Measurements from ENCODE around the gene CFAP73. TPM values are rescaled to one million over a fixed set of nuclear protein-coding genes. Genes with fewer than 3 reads are reported as not detected.

Gene CFAP73
- total and polyA plus RNA-seq, 5 donors from 2014 or later: 0.42 TPM; not detected in 4

DNA sequence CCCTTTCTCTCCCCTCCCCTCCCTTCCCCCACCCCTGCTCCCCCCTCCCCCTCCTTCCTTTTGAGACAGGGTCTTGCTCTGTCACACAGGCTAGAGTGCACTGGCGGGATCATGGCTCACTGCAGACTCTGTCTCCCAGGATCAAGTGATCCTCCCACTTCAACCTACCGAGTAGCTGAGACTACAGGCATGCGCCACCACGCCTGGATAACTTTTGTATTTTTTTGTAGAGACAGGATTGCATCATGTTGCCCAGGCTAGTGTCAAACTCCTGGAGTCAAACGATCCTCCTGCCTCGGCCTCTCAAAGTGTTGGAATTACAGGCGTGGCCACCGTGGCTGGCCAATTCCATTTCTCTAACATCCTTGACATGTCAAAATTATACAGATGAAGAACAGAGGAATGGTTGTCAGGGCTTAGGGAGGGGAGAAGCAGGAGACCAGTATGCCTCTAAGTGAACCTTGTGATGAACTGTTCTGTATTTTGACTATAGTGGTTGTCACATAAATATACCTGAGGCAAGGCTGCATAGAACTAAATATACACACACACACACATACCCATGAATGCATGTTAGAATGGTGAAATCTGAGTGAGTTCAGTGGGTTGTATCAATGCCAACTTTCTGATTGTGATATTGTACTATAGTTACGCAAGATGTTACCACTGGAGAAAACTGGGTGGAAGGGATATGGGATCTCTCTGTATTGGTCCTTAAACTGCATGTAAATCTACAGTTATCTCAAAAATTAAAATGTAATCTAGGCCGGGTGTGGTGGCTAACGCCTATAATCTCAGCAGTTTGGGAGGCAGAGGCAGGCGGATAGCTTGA is 3.6 kb upstream of the CFAP73 start:
- ATAC-seq (ENCODE audit: low read depth in 2 of 2) (no peak), DNase-seq (no peak)
- H3K27me3 Mint-ChIP-seq: no peaks in the 10 kb centered on the region
- no peaks in the 10 kb centered on the region for H3K36me3 Mint-ChIP-seq
- no peak overlapping the region for H3K4me3 ChIP-seq (ENCODE audit: low read depth, low read length)
- H3K4me1 Mint-ChIP-seq: peaks cover 0 to 4% (median 0%) of the 10 kb centered on the region in 4 donors
- peaks cover 0 to 6% (median 0%) of the 10 kb centered on the region in 7 donors for H3K9me3 Mint-ChIP-seq
- no peaks in the 10 kb centered on the region for H3K27me3 ChIP-seq (ENCODE audit: control insufficient read depth, insufficient read depth, low read length)
- H3K9me3 ChIP-seq (ENCODE audit: control insufficient read depth in 2 of 2, low read length in 2 of 2): no peaks in the 10 kb centered on the region
- H3K27ac Mint-ChIP-seq: no peak overlapping the region
- no peaks in the 10 kb centered on the region for H3K36me3 ChIP-seq (ENCODE audit: control insufficient read depth, insufficient read depth, low read length)
- H3K27ac ChIP-seq (ENCODE audit: insufficient read depth, low read length, poor library complexity, severe bottlenecking): no peak overlapping the region
- H3K4me1 ChIP-seq (ENCODE audit: control insufficient read depth, insufficient read depth, low read length, poor library complexity, severe bottlenecking): no peaks in the 10 kb centered on the region
- H3K4me3 Mint-ChIP-seq: no peak overlapping the region

DNA sequence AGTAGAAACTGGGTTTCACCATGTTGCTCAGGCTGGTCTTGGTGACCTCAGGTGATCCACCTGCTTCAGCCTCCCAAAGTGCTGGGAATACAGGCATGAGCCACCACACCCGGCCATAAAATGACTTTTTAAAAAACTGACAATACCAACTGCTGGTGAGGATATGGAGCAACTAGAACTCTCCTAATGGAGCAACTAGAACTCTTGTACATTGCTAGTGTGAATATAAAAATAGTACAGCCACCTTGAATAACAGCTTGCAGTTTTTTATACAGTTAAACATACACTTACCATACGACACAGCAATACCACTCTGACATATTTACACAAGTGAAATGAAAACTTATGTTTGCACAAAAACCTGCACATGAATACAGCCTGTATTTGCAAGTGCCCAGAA is 2.5 kb upstream of the CFAP73 start:
- no peaks in the 10 kb centered on the region for H3K9me3 ChIP-seq (ENCODE audit: control insufficient read depth in 2 of 2, low read length in 2 of 2)
- DNase-seq: no peak
- Mint-ChIP-seq H3K27ac (no peak overlapping the region), H3K9me3 (peaks cover 0 to 6% (median 0%) of the 10 kb centered on the region in 7 donors), H3K27me3 (peaks cover 3% of the 10 kb centered on the region), H3K4me1 (peaks cover 0 to 4% (median under 1%) of the 10 kb centered on the region in 4 donors), H3K4me3 (no peak overlapping the region), H3K36me3 (no peaks in the 10 kb centered on the region)
- no peak for ATAC-seq (ENCODE audit: low read depth in 2 of 2)
- no peaks in the 10 kb centered on the region for H3K27me3 ChIP-seq (ENCODE audit: control insufficient read depth, insufficient read depth, low read length)
- H3K4me1 ChIP-seq (ENCODE audit: control insufficient read depth, insufficient read depth, low read length, poor library complexity, severe bottlenecking): no peaks in the 10 kb centered on the region
- H3K4me3 ChIP-seq (ENCODE audit: low read depth, low read length): no peak overlapping the region
- H3K27ac ChIP-seq (ENCODE audit: insufficient read depth, low read length, poor library complexity, severe bottlenecking): no peak overlapping the region
- no peaks in the 10 kb centered on the region for H3K36me3 ChIP-seq (ENCODE audit: control insufficient read depth, insufficient read depth, low read length)

GRCh38 chr12:113151655-113152054 is 2.1 kb downstream of the CFAP73 start:
- Mint-ChIP-seq H3K4me1 (peaks cover under 1 to 21% (median 11%) of the 10 kb centered on the region in 4 donors), H3K27ac (peak overlapping the region in 2 of 3 donors; percentile 32 to 34)

GRCh38 chr12:113152196-113152834 is 2.8 kb downstream of the CFAP73 start:
- H3K27ac ChIP-seq (ENCODE audit: insufficient read depth, low read length, poor library complexity, severe bottlenecking): no peak overlapping the region
- peak overlapping the region; percentile 34 to 59 (median 40) for H3K27ac Mint-ChIP-seq
- ATAC-seq (ENCODE audit: low read depth in 2 of 2) (no peak), DNase-seq (no peak)
- peaks cover 4% of the 10 kb centered on the region for H3K36me3 Mint-ChIP-seq
- H3K4me3 Mint-ChIP-seq: peak overlapping the region; percentile 84 to 94 (median 87)
- peaks cover 0 to 3% (median 0%) of the 10 kb centered on the region in 7 donors for H3K9me3 Mint-ChIP-seq
- H3K4me1 ChIP-seq (ENCODE audit: control insufficient read depth, insufficient read depth, low read length, poor library complexity, severe bottlenecking): peaks cover 24% of the 10 kb centered on the region
- H3K4me3 ChIP-seq (ENCODE audit: low read depth, low read length): peak overlapping the region; percentile 40
- H3K36me3 ChIP-seq (ENCODE audit: control insufficient read depth, insufficient read depth, low read length): no peaks in the 10 kb centered on the region
- no peaks in the 10 kb centered on the region for H3K27me3 ChIP-seq (ENCODE audit: control insufficient read depth, insufficient read depth, low read length)
- H3K27me3 Mint-ChIP-seq: peaks cover 20% of the 10 kb centered on the region
- H3K4me1 Mint-ChIP-seq: peaks cover 6 to 24% (median 11%) of the 10 kb centered on the region in 4 donors
- H3K9me3 ChIP-seq (ENCODE audit: control insufficient read depth in 2 of 2, low read length in 2 of 2): no peaks in the 10 kb centered on the region

More at GRCh38 chr12:113151655-113152054, 2.1 kb downstream of the CFAP73 start:
- no peaks in the 10 kb centered on the region for H3K27me3 ChIP-seq (ENCODE audit: control insufficient read depth, insufficient read depth, low read length)
- ATAC-seq (ENCODE audit: low read depth in 2 of 2): no peak
- Mint-ChIP-seq H3K4me3 (peak overlapping the region in 3 of 4 donors; percentile 84 to 87 (median 87)), H3K27me3 (peaks cover 20% of the 10 kb centered on the region), H3K36me3 (no peaks in the 10 kb centered on the region), H3K9me3 (peaks cover 0 to 6% (median 0%) of the 10 kb centered on the region in 7 donors)
- no peaks in the 10 kb centered on the region for H3K9me3 ChIP-seq (ENCODE audit: control insufficient read depth in 2 of 2, low read length in 2 of 2)
- peaks cover 24% of the 10 kb centered on the region for H3K4me1 ChIP-seq (ENCODE audit: control insufficient read depth, insufficient read depth, low read length, poor library complexity, severe bottlenecking)
- no peaks in the 10 kb centered on the region for H3K36me3 ChIP-seq (ENCODE audit: control insufficient read depth, insufficient read depth, low read length)
- no peak overlapping the region for H3K4me3 ChIP-seq (ENCODE audit: low read depth, low read length)
- no peak for DNase-seq
- no peak overlapping the region for H3K27ac ChIP-seq (ENCODE audit: insufficient read depth, low read length, poor library complexity, severe bottlenecking)

GRCh38 chr12:113152835-113153814 is 3.6 kb downstream of the CFAP73 start:
- Histone ChIP-seq H3K27me3 (ENCODE audit: control insufficient read depth, insufficient read depth, low read length) (no peaks in the 10 kb centered on the region), H3K4me1 (ENCODE audit: control insufficient read depth, insufficient read depth, low read length, poor library complexity, severe bottlenecking) (peaks cover 24% of the 10 kb centered on the region), H3K4me3 (ENCODE audit: low read depth, low read length) (peak overlapping the region; percentile 61), H3K36me3 (ENCODE audit: control insufficient read depth, insufficient read depth, low read length) (peaks cover 2% of the 10 kb centered on the region), H3K27ac (ENCODE audit: insufficient read depth, low read length, poor library complexity, severe bottlenecking) (no peak overlapping the region), H3K9me3 (ENCODE audit: control insufficient read depth in 2 of 2, low read length in 2 of 2) (no peaks in the 10 kb centered on the region)
- Mint-ChIP-seq H3K27ac (peak overlapping the region in 2 of 3 donors; percentile 34 to 59), H3K36me3 (peaks cover 5% of the 10 kb centered on the region), H3K4me1 (peaks cover 6 to 24% (median 11%) of the 10 kb centered on the region in 4 donors), H3K4me3 (peak overlapping the region; percentile 84 to 94 (median 87)), H3K9me3 (no peaks in the 10 kb centered on the region), H3K27me3 (peaks cover 20% of the 10 kb centered on the region)
- DNase-seq (peak; percentile 45 to 81 (median 74)), ATAC-seq (ENCODE audit: low read depth in 2 of 2) (peak; percentile 78 to 84)

GRCh38 chr12:113154351-113154973 is 4.9 kb downstream of the CFAP73 start:
- ATAC-seq (ENCODE audit: low read depth in 2 of 2): no peak
- H3K4me1 ChIP-seq (ENCODE audit: control insufficient read depth, insufficient read depth, low read length, poor library complexity, severe bottlenecking): peaks cover 24% of the 10 kb centered on the region
- Mint-ChIP-seq H3K9me3 (no peaks in the 10 kb centered on the region), H3K27me3 (peaks cover 20% of the 10 kb centered on the region), H3K4me1 (peaks cover 6 to 24% (median 11%) of the 10 kb centered on the region in 4 donors), H3K36me3 (peaks cover 11% of the 10 kb centered on the region), H3K4me3 (peak overlapping the region in 2 of 4 donors; percentile 84 to 87), H3K27ac (no peak overlapping the region)
- no peaks in the 10 kb centered on the region for H3K9me3 ChIP-seq (ENCODE audit: control insufficient read depth in 2 of 2, low read length in 2 of 2)
- no peaks in the 10 kb centered on the region for H3K27me3 ChIP-seq (ENCODE audit: control insufficient read depth, insufficient read depth, low read length)
- H3K27ac ChIP-seq (ENCODE audit: insufficient read depth, low read length, poor library complexity, severe bottlenecking): no peak overlapping the region
- DNase-seq: peak in 1 of 3 donors; percentile 35
- peaks cover 15% of the 10 kb centered on the region for H3K36me3 ChIP-seq (ENCODE audit: control insufficient read depth, insufficient read depth, low read length)
- H3K4me3 ChIP-seq (ENCODE audit: low read depth, low read length): no peak overlapping the region

DNA sequence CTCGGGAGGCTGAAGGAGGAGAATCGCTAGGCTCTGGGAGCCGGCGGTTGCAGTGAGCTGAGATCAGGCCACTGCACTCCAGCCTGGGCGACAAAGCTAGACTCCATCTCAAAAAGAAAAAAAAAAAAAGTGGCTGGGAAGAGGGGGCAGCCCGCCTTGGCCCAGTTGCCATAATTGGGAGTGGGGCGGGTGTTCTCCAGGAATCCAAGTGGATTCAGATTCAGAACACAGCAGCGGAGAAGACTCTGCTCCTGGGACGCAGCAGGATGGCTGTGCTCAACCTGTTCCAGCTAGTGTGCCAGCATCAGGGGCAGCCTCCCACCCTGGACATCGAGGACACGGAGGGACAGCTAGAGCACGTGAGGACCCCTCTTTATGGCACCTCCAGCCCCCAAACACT is 5.5 kb downstream of the CFAP73 start:
- no peaks in the 10 kb centered on the region for H3K9me3 ChIP-seq (ENCODE audit: control insufficient read depth in 2 of 2, low read length in 2 of 2)
- H3K36me3 Mint-ChIP-seq: peaks cover 13% of the 10 kb centered on the region
- H3K4me3 ChIP-seq (ENCODE audit: low read depth, low read length): no peak overlapping the region
- peaks cover 24% of the 10 kb centered on the region for H3K4me1 ChIP-seq (ENCODE audit: control insufficient read depth, insufficient read depth, low read length, poor library complexity, severe bottlenecking)
- no peak overlapping the region for H3K27ac ChIP-seq (ENCODE audit: insufficient read depth, low read length, poor library complexity, severe bottlenecking)
- DNase-seq (no peak), ATAC-seq (ENCODE audit: low read depth in 2 of 2) (no peak)
- H3K9me3 Mint-ChIP-seq: no peaks in the 10 kb centered on the region
- no peaks in the 10 kb centered on the region for H3K27me3 ChIP-seq (ENCODE audit: control insufficient read depth, insufficient read depth, low read length)
- H3K36me3 ChIP-seq (ENCODE audit: control insufficient read depth, insufficient read depth, low read length): peaks cover 21% of the 10 kb centered on the region
- no peak overlapping the region for H3K27ac Mint-ChIP-seq
- H3K4me3 Mint-ChIP-seq: no peak overlapping the region
- H3K27me3 Mint-ChIP-seq: peaks cover 20% of the 10 kb centered on the region
- H3K4me1 Mint-ChIP-seq: peaks cover 6 to 24% (median 11%) of the 10 kb centered on the region in 4 donors

Data from CD4-positive, CD25-positive, alpha-beta regulatory T cell (primary cell).